GM12878 (cell line): ENCODE results near the gene GREM1. TPM values are rescaled to one million over a fixed set of nuclear protein-coding genes. Genes with fewer than 3 reads are reported as not detected.

Experiments
- ATAC-seq: fragments of 200-7000 bp; cut with Tn5 transposase; 3 replicates; pipeline ENCODE4 v1.9.1; 2020; ENCODE audit warnings: mild to moderate bottlenecking, moderate library complexity
- BruUV-seq: library from RNA; stranded (reverse); fragments of 400-500 nt; replicated peaks from 2 replicates; lab custom pipeline; 2021; lab: Mats Ljungman, UMichigan
- CTCF ChIA-PET: fragments of 300-600 bp; sonication (Branson Sonifier 250); formaldehyde crosslinking; extraction: SDS; loops from one replicate; lab custom pipeline; 2021; ENCODE audit warnings: inconsistent platforms; lab: Yijun Ruan, JAX
- POLR2A ChIA-PET: fragments of 350-600 bp; formaldehyde crosslinking; extraction: SDS; loops from one replicate; lab custom pipeline; 2021; ENCODE audit warnings: inconsistent platforms; lab: Charles Lee
- RAD21 ChIA-PET: fragments of 300-600 bp; sonication (Branson Sonifier 250); formaldehyde crosslinking; loops from one replicate; lab custom pipeline; 2023; ENCODE audit warnings: antibody characterized with exemption; ENCODE audit not compliant: unreplicated experiment; lab: Charles Lee
- SMC1A ChIA-PET: fragments of 300-600 bp; sonication (Branson Sonifier 250); formaldehyde crosslinking; loops from one replicate; lab custom pipeline; 2023; ENCODE audit not compliant: unreplicated experiment, uncharacterized antibody; lab: Charles Lee
- DNase-seq: peaks from one replicate; pipeline ENCODE4 v3.0.0-alpha.2; 2011; ENCODE audit warnings: low read depth, low spot score
- FAIRE-seq: peaks from 3 replicates; lab custom pipeline; 2011; peaks lifted over from hg19 to GRCh38; lab: Jason Lieb, UNC
- H2AFZ ChIP-seq: 2 replicates; pipeline ENCODE4 v1.6.0; 2011; ENCODE audit warnings: low read depth, low read length, control low read depth; ENCODE audit not compliant: control insufficient read depth
- H3K27ac ChIP-seq: 2 replicates; pipeline ENCODE4 v1.5.1; 2011; ENCODE audit warnings: control low read depth; ENCODE audit not compliant: control insufficient read depth, insufficient read depth
- H3K27me3 ChIP-seq, 2 experiments: replicated peaks in 1 of 2; 2 replicates each; pipeline versions ENCODE4 v1.6.0 to v1.6.1; 2011; ENCODE audit warnings: low read length in 1 of 2; ENCODE audit not compliant: control insufficient read depth in 2 of 2, insufficient read depth in 2 of 2
- H3K36me3 ChIP-seq, 2 experiments: 2 replicates each; pipeline ENCODE4 v1.5.1; 2011; ENCODE audit warnings: low read length in 1 of 2; ENCODE audit not compliant: control insufficient read depth in 2 of 2, insufficient read depth in 2 of 2
- H3K4me1 ChIP-seq: 2 replicates; pipeline ENCODE4 v1.6.1; 2011; ENCODE audit warnings: mild to moderate bottlenecking, low read length, moderate library complexity, mixed read lengths; ENCODE audit not compliant: control insufficient read depth, insufficient read depth
- H3K4me2 ChIP-seq: 2 replicates; pipeline ENCODE4 v1.6.0; 2011; ENCODE audit warnings: control low read depth; ENCODE audit not compliant: control insufficient read depth, insufficient read depth
- H3K4me3 ChIP-seq: fragments of 200-600 bp; sonication (generic); 2 replicates; pipeline ENCODE4 v1.5.1; 2016
- H3K79me2 ChIP-seq: 2 replicates; pipeline ENCODE4 v1.6.0; 2011; ENCODE audit warnings: low read length; ENCODE audit not compliant: control insufficient read depth, insufficient read depth
- H3K9ac ChIP-seq: 2 replicates; pipeline ENCODE4 v1.8.0; 2011; ENCODE audit warnings: low read length, control low read depth, mixed read lengths; ENCODE audit not compliant: control insufficient read depth, insufficient read depth
- H3K9me3 ChIP-seq: replicated peaks from 3 replicates; pipeline ENCODE4 v1.5.1; 2011; ENCODE audit warnings: mild to moderate bottlenecking, low read length; ENCODE audit not compliant: control insufficient read depth, insufficient read depth
- H4K20me1 ChIP-seq: 2 replicates; pipeline ENCODE4 v1.6.0; 2011; ENCODE audit not compliant: control insufficient read depth, insufficient read depth
- ATF2 ChIP-seq: IDR thresholded peaks from 2 replicates; pipeline ENCODE4 v1.6.1; 2012; ENCODE audit warnings: low read length, inconsistent platforms
- BCLAF1 ChIP-seq: fragments of 450-650 bp; IDR thresholded peaks from 2 replicates; pipeline ENCODE4 v1.6.1; 2017; ENCODE audit warnings: antibody characterized with exemption, mild to moderate bottlenecking, moderate library complexity
- CBFB ChIP-seq: IDR thresholded peaks from 2 replicates; pipeline ENCODE4 v1.6.1; 2016; ENCODE audit warnings: antibody characterized with exemption, low read depth
- FOS ChIP-seq: IDR thresholded peaks from 3 replicates; pipeline ENCODE4 v1.6.1; 2011; ENCODE audit warnings: borderline replicate concordance; ENCODE audit not compliant: insufficient read length; ENCODE audit errors: extremely low read depth
- HDAC6 ChIP-seq: fragments of 200-600 bp; sonication (generic); IDR thresholded peaks from one replicate; pipeline ENCODE4 v1.8.0; 2017; ENCODE audit warnings: antibody characterized with exemption; ENCODE audit not compliant: unreplicated experiment
- IRF4 ChIP-seq: IDR thresholded peaks from 2 replicates; pipeline ENCODE4 v1.6.1; 2011; ENCODE audit warnings: low read depth, low read length
- KAT2A ChIP-seq: conservative IDR thresholded peaks from 2 replicates; pipeline ENCODE4 v1.6.1; 2011; ENCODE audit warnings: low read depth, low read length; ENCODE audit not compliant: control insufficient read depth
- KDM1A ChIP-seq: fragments of 200-600 bp; sonication (generic); IDR thresholded peaks from 2 replicates; pipeline ENCODE4 v1.6.1; 2016; ENCODE audit warnings: borderline replicate concordance
- MAX ChIP-seq: IDR thresholded peaks from 2 replicates; pipeline ENCODE4 v1.6.1; 2012; ENCODE audit warnings: low read depth, low read length, improper control_type of control experiment
- MTA2 ChIP-seq: fragments of 450-650 bp; IDR thresholded peaks from 2 replicates; pipeline ENCODE4 v1.6.1; 2016; ENCODE audit warnings: low read depth, mild to moderate bottlenecking, moderate library complexity
- NBN ChIP-seq: fragments of 450-650 bp; IDR thresholded peaks from 2 replicates; pipeline ENCODE4 v1.6.1; 2016
- POLR2AphosphoS5 ChIP-seq: IDR thresholded peaks from 2 replicates; pipeline ENCODE4 v1.6.1; 2011; ENCODE audit warnings: mild to moderate bottlenecking, low read length, inconsistent platforms
- RELA ChIP-seq: fragments of 450-650 bp; IDR thresholded peaks from 2 replicates; pipeline ENCODE4 v1.8.0; 2014; ENCODE audit warnings: borderline replicate concordance; ENCODE audit not compliant: partially characterized antibody
- RUNX3 ChIP-seq: IDR thresholded peaks from 2 replicates; pipeline ENCODE4 v1.6.1; 2012; ENCODE audit warnings: low read length, inconsistent platforms
- SRF ChIP-seq, 2 experiments: IDR thresholded peaks; 2 replicates each; pipeline ENCODE4 v1.6.1; 2011; ENCODE audit warnings: low read depth in 2 of 2, low read length in 2 of 2, mild to moderate bottlenecking in 1 of 2, moderate library complexity in 1 of 2
- TAF1 ChIP-seq: IDR thresholded peaks from 2 replicates; pipeline ENCODE4 v1.6.1; 2011; ENCODE audit warnings: mild to moderate bottlenecking, low read depth, low read length, borderline replicate concordance
- WRNIP1 ChIP-seq: IDR thresholded peaks from 2 replicates; pipeline ENCODE4 v1.6.1; 2011; ENCODE audit warnings: low read depth, low read length, improper control_type of control experiment, borderline replicate concordance
- YBX1 ChIP-seq: fragments of 450-650 bp; IDR thresholded peaks from 2 replicates; pipeline ENCODE4 v1.6.1; 2016; ENCODE audit warnings: antibody characterized with exemption
- ZNF274 ChIP-seq: IDR thresholded peaks from one replicate; pipeline ENCODE4 v1.8.0; 2011; ENCODE audit not compliant: insufficient read length, insufficient read depth
- ZSCAN29 ChIP-seq: fragments of 450-650 bp; IDR thresholded peaks from 2 replicates; pipeline ENCODE4 v1.6.1; 2017; ENCODE audit warnings: mild to moderate bottlenecking, moderate library complexity
- WGBS: methylation state at CpG from one replicate; pipeline ENCODE4 v1.1.6; 2016; ENCODE audit warnings: low lambda C conversion rate; ENCODE audit not compliant: insufficient replicate concordance, insufficient coverage; ENCODE audit errors: missing lambda C conversion rate; 5-methylcytosine and 5-hydroxymethylcytosine counted together
- in situ Hi-C: fragments of 300-500 bp; cut with MboI; formaldehyde crosslinking; loops from 9 replicates; pipeline ENCODE4 v1.14.3; 2018; ENCODE audit warnings: mixed read lengths
- intact Hi-C: fragments of 100-400 bp; cut with micrococcal nuclease; formaldehyde crosslinking; loops from one replicate; pipeline ENCODE4 v1.14.2; 2022; ENCODE audit not compliant: unreplicated experiment
- polyA plus RNA-seq, 11 experiments: library from polyadenylated mRNA; depleted of rRNA in 4 of 11; unstranded in 6 of 11; stranded (reverse) in 5 of 11; fragments of >200 nt; fragmentation: Nextera tagmentation in 4 of 11; fragmentation: Illumina TruSeq in 1 of 11; extraction: Ambion mirVana in 4 of 11; extraction: Trizol in 1 of 11; gene quantifications; 1 replicate in 1 of 11; 2 replicates in 10 of 11; pipeline versions ENCODE4 v1.2.1 to v1.2.3, GENCODE V29; 2011 to 2016; ENCODE audit warnings: inconsistent platforms in 2 of 11, missing spikeins in 2 of 11, low read depth in 1 of 11
- total RNA-seq, 4 experiments: library from RNA; depleted of rRNA in 3 of 4; stranded (reverse); fragments of >200 nt in 3 of 4; fragmentation: Illumina TruSeq in 1 of 4; extraction: Trizol in 1 of 4; gene quantifications; 2 replicates each; pipeline versions ENCODE4 v1.2.1 to v1.2.3, GENCODE V29; 2013 to 2021

Gene GREM1
- total and polyA plus RNA-seq, 10 of the 15 experiments (the other 5 are each of a cell fraction or from before 2014, with no cell fraction given): 0.08 to 0.36 (median 0.08) TPM; not detected in 7

- TF ChIP-seq NBN (no peak), SRF (IDR thresholded peaks at IDR 0.05; ENCODE audit: low read depth in 2 of 2, low read length in 2 of 2) (no peak), MTA2 (no peak), HDAC6 (no peak), RELA (no peak)
These were observed 69.1 kb downstream of the GREM1 start (continued) for GRCh38 chr15:32786906-32787305.

GRCh38 chr15:32787949-32788348 lies 70.1 kb downstream of the GREM1 start:
- no peak for FAIRE-seq
- Histone ChIP-seq H3K79me2 (no peaks in the 10 kb centered on the region), H3K4me2 (no peak overlapping the region), H3K9me3 (no peaks in the 10 kb centered on the region), H3K9ac (no peak overlapping the region), H3K36me3 (no peaks in the 10 kb centered on the region), H3K27ac (no peak overlapping the region), H2AFZ (no peak overlapping the region), H4K20me1 (no peaks in the 10 kb centered on the region), H3K4me3 (no peak overlapping the region), H3K27me3 (peaks cover 0 to 2% of the 10 kb centered on the region in 2 experiments; a peak in 2 of 4 replicates), H3K4me1 (no peaks in the 10 kb centered on the region)
- ChIA-PET SMC1A (interaction anchor here (1.0 kb wide), 1 partner anchor 169 kb away, joined by 3 read pairs; no protein-coding TSS in a partner anchor), CTCF (interaction anchor here (1.2 kb wide), 1 partner anchor 174 kb away, joined by 3 read pairs; no protein-coding TSS in a partner anchor), POLR2A (no interaction called here), RAD21 (no interaction called here)
- intact Hi-C loops: no loop called here
- DNase-seq: no peak
- 68% methylated on average over 5 of the region's 5 CpGs for WGBS
- BruUV-seq: no TSS peak
- no peak for ATAC-seq
- in situ Hi-C loops: no loop called here
- TF ChIP-seq CBFB (no peak), RUNX3 (no peak), MAX (no peak), ZSCAN29 (no peak), TAF1 (no peak), KAT2A (no peak), ATF2 (no peak), BCLAF1 (no peak), WRNIP1 (no peak), IRF4 (no peak), ZNF274 (no peak), FOS (no peak), KDM1A (no peak), YBX1 (no peak), POLR2AphosphoS5 (no peak)
